Upper lobe of right lung (tissue), 1 donor: ENCODE data around the gene LTA4H. TPM values are rescaled to one million over a fixed set of nuclear protein-coding genes. Genes with fewer than 3 reads are reported as not detected.

Source experiments
- ATAC-seq: fragments of 200-7000 bp; cut with Tn5 transposase; one replicate; pipeline ENCODE4 v1.9.1; 2020; ENCODE audit warnings: mild to moderate bottlenecking, moderate library complexity
- DNase-seq: peaks from one replicate; pipeline ENCODE4 v3.0.0-alpha.2; 2020
- H3K27ac ChIP-seq: fragments of 200-600 bp; one replicate; pipeline ENCODE4 v1.8.0; 2022
- H3K27me3 ChIP-seq: fragments of 200-600 bp; one replicate; pipeline ENCODE4 v1.8.0; 2022; ENCODE audit warnings: mild to moderate bottlenecking
- H3K36me3 ChIP-seq: fragments of 200-600 bp; one replicate; pipeline ENCODE4 v1.8.0; 2022
- H3K4me1 ChIP-seq: fragments of 200-600 bp; one replicate; pipeline ENCODE4 v1.8.0; 2022
- H3K4me3 ChIP-seq: fragments of 200-600 bp; one replicate; pipeline ENCODE4 v1.8.0; 2022; ENCODE audit warnings: mild to moderate bottlenecking
- H3K9me3 ChIP-seq: fragments of 200-600 bp; one replicate; pipeline ENCODE4 v1.8.0; 2022
- CTCF ChIP-seq: fragments of 200-600 bp; IDR thresholded peaks from one replicate; pipeline ENCODE4 v1.8.0; 2022; ENCODE audit warnings: antibody characterized with exemption
- intact Hi-C: fragments of 100-400 bp; cut with DNase I; formaldehyde crosslinking; loops from one replicate; pipeline ENCODE4 v1.11.0; 2022
- total RNA-seq: library from RNA; stranded (reverse); fragmentation: NEBNext Ultra II Directional; extraction: Animal tissue kit (Norgen Biotek cat#: 25700); gene quantifications from one replicate; pipeline ENCODE4 v1.2.1, GENCODE V29; 2021
- donor health status: DM: no; HTN: yes; CAD: no; lungs with severe emphysema.

The LTA4H gene
- total RNA-seq, 1 donor from 2014 or later: 314 TPM

GRCh38 chr12:95984682-95985081, 50.7 kb downstream of the LTA4H start:
- Histone ChIP-seq H3K4me3 (no peak overlapping the region), H3K9me3 (no peaks in the 10 kb centered on the region)
- intact Hi-C loops: no loop called here

GRCh38 chr12:95982602-95983001, 52.8 kb downstream of the LTA4H start:
- TF ChIP-seq CTCF: no peak
- no peak overlapping the region for H3K4me3 ChIP-seq
- H3K4me1 ChIP-seq: no peaks in the 10 kb centered on the region
- H3K27me3 ChIP-seq: no peaks in the 10 kb centered on the region
- no peaks in the 10 kb centered on the region for H3K36me3 ChIP-seq
- no peak for DNase-seq
- no peak overlapping the region for H3K27ac ChIP-seq
- no peak for ATAC-seq
- no peaks in the 10 kb centered on the region for H3K9me3 ChIP-seq
- intact Hi-C loops: no loop called here

More at GRCh38 chr12:95984682-95985081, 50.7 kb downstream of the LTA4H start:
- ATAC-seq: no peak
- H3K27ac ChIP-seq: no peak overlapping the region
- no peak for DNase-seq
- TF ChIP-seq CTCF: no peak
- no peaks in the 10 kb centered on the region for H3K27me3 ChIP-seq
- H3K36me3 ChIP-seq: no peaks in the 10 kb centered on the region
- H3K4me1 ChIP-seq: no peaks in the 10 kb centered on the region

GRCh38 chr12:95980437-95980836, 55.0 kb downstream of the LTA4H start:
- Histone ChIP-seq H3K9me3 (no peaks in the 10 kb centered on the region), H3K27me3 (no peaks in the 10 kb centered on the region), H3K4me3 (no peak overlapping the region), H3K27ac (no peak overlapping the region), H3K36me3 (no peaks in the 10 kb centered on the region), H3K4me1 (no peaks in the 10 kb centered on the region)
- intact Hi-C loops: no loop called here
- TF ChIP-seq CTCF: no peak
- ATAC-seq (no peak), DNase-seq (no peak)

- H3K4me3 ChIP-seq: no peak overlapping the region
- H3K27ac ChIP-seq: no peak overlapping the region
- intact Hi-C loops: no loop called here
- H3K9me3 ChIP-seq: no peaks in the 10 kb centered on the region
- no peaks in the 10 kb centered on the region for H3K36me3 ChIP-seq
- DNase-seq: no peak
- H3K27me3 ChIP-seq: no peaks in the 10 kb centered on the region
- no peaks in the 10 kb centered on the region for H3K4me1 ChIP-seq
- ATAC-seq: no peak
- no peak for TF ChIP-seq CTCF
Measured at GRCh38 chr12:95978774-95979173, 56.6 kb downstream of the LTA4H start.

- TF ChIP-seq CTCF: no peak
- Histone ChIP-seq H3K36me3 (no peaks in the 10 kb centered on the region), H3K4me3 (no peak overlapping the region), H3K27me3 (no peaks in the 10 kb centered on the region), H3K9me3 (no peaks in the 10 kb centered on the region), H3K27ac (no peak overlapping the region), H3K4me1 (no peaks in the 10 kb centered on the region)
- DNase-seq (no peak), ATAC-seq (no peak)
- intact Hi-C loops: no loop called here
Measured at GRCh38 chr12:95978351-95978750, 57.0 kb downstream of the LTA4H start.

- intact Hi-C loops: no loop called here
- DNase-seq: no peak
- Histone ChIP-seq H3K4me1 (no peaks in the 10 kb centered on the region), H3K27me3 (no peaks in the 10 kb centered on the region), H3K4me3 (no peak overlapping the region), H3K36me3 (no peaks in the 10 kb centered on the region), H3K27ac (no peak overlapping the region), H3K9me3 (no peaks in the 10 kb centered on the region)
- TF ChIP-seq CTCF: no peak
- ATAC-seq: no peak
Measured at GRCh38 chr12:95977764-95978305, 57.6 kb downstream of the LTA4H start.
